C4-2B (cell line): ENCODE measurements around the gene GIPC2.

Source experiments
- CTCF ChIP-seq: fragments of 450-650 bp; conservative IDR thresholded peaks from 2 replicates; pipeline ENCODE4 v1.5.1; 2017; ENCODE audit warnings: mild to moderate bottlenecking
- ZFX ChIP-seq: fragments of 450-650 bp; IDR thresholded peaks from 2 replicates; pipeline ENCODE4 v1.6.1; 2017

- TF ChIP-seq CTCF: no peak
- TF ChIP-seq ZFX: no peak
Measured at GRCh38 chr1:78009276-78009675, 36.5 kb upstream of the GIPC2 start.
